ENCODE measurements around the gene RANBP3. TPM values are rescaled to one million over a fixed set of nuclear protein-coding genes. Genes with fewer than 3 reads are reported as not detected.

The RANBP3 gene
- total RNA-seq, 3 donors from 2014 or later (not counting 1 experiment from before 2014, with no cell fraction given), result 73.9 to 95.2 (median 89.7) TPM

DNA sequence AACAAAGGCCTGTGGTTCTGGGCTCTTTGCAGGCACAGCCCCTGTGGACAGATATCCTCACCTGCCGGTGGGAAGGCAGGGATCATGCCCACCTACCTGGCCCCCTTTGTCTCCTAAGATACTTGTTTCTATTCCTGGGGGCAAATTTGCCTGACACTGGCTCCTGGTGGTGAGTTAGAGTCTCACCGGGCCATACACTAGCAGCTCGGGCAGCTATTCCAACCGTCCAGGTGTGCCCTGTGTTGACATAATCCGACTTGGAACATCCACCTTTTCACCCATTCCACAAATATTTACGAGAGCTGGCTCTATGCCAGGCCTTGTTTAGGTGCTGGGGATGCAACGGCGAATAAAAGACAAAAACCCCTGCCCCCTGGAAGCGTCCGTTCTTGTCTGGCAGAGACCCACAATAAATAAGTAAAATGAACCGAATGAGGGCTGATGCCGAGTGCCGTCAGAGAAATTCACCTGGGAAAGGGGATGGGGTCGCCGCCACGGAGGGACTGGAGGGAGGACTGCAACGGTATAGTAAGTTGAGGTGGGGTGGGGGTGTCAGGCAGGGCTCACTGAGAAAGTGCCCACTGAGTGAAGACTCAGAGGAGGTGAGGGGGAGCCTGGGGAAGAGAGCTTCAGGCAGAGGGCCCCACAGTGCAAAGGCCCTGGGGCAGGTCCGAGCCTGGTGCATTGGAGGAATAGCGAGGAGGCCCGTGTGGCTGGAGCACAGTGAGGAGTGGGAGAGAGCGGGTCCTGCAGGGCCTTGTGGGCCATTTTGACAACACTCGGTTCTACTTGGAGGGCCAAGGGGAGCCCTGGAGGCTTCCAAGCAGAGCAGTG, 43.2 kb upstream of the RANBP3 start:
- Mint-ChIP-seq H3K27me3 (ENCODE audit: low read depth in 2 of 2) (peaks cover 0 to 3% of the 10 kb centered on the region in 2 donors), H3K4me3 (no peak overlapping the region), H3K36me3 (no peaks in the 10 kb centered on the region), H3K27ac (no peak overlapping the region), H3K9me3 (no peaks in the 10 kb centered on the region), H3K4me1 (no peaks in the 10 kb centered on the region)
- intact Hi-C loops (cut with micrococcal nuclease), result loop anchor here (5.0 kb wide), 1 partner anchor 219 kb away; no protein-coding TSS in a partner anchor
- Histone ChIP-seq H3K9me3 (ENCODE audit: control insufficient read depth, insufficient read depth, low read length) (no peaks in the 10 kb centered on the region), H3K27ac (ENCODE audit: low read length) (no peak overlapping the region), H3K4me3 (ENCODE audit: low read length) (no peak overlapping the region), H3K4me1 (ENCODE audit: control insufficient read depth, insufficient read depth, low read length) (no peaks in the 10 kb centered on the region), H3K36me3 (ENCODE audit: control insufficient read depth, insufficient read depth, low read length) (no peaks in the 10 kb centered on the region), H3K27me3 (ENCODE audit: control insufficient read depth, insufficient read depth, low read length) (no peaks in the 10 kb centered on the region)
- DNase-seq, result no peak
- WGBS (ENCODE audit: insufficient coverage), result 96% methylated on average over 22 of the region's 22 CpGs
- TF ChIP-seq, protein P1, sequence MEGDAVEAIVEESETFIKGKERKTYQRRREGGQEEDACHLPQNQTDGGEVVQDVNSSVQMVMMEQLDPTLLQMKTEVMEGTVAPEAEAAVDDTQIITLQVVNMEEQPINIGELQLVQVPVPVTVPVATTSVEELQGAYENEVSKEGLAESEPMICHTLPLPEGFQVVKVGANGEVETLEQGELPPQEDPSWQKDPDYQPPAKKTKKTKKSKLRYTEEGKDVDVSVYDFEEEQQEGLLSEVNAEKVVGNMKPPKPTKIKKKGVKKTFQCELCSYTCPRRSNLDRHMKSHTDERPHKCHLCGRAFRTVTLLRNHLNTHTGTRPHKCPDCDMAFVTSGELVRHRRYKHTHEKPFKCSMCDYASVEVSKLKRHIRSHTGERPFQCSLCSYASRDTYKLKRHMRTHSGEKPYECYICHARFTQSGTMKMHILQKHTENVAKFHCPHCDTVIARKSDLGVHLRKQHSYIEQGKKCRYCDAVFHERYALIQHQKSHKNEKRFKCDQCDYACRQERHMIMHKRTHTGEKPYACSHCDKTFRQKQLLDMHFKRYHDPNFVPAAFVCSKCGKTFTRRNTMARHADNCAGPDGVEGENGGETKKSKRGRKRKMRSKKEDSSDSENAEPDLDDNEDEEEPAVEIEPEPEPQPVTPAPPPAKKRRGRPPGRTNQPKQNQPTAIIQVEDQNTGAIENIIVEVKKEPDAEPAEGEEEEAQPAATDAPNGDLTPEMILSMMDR (IDR thresholded peaks at IDR 0.05), result no peak
- ATAC-seq, result no peak

DNA sequence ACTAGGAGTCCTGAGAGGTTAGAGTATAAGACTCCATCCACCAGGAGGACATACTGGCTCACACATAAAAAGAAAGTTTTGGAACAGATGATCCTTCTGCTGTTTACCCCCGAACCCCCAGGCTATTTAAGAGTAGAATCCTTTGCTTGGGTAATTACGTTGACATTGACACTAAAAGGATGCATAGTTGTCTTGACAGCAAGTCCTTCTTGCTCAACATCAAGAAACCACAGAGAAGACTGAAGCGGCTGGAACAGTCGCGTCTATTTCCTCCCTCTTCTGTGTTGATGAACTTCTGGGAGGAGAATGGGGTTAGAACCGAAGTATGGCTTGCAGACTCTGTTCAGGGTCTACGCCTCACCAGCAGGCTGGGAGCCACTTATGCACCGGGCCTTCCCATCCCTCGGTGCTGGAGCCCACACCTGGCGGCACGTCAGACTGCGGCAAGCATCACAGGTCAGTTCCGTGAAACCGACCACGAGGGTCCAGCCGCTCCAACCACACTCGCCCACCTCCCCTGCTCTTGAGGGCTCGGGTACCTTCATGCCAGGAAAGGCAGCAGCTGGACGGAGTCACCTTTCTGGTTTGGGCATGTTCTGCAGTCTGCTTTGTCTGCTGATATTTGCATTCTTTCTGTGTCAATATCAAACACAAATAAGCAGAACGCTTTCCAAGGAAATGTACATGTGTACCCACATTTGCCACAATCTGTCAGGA, 42.4 kb upstream of the RANBP3 start:
- DNase-seq, result peak in 1 of 2 donors; percentile 21

DNA sequence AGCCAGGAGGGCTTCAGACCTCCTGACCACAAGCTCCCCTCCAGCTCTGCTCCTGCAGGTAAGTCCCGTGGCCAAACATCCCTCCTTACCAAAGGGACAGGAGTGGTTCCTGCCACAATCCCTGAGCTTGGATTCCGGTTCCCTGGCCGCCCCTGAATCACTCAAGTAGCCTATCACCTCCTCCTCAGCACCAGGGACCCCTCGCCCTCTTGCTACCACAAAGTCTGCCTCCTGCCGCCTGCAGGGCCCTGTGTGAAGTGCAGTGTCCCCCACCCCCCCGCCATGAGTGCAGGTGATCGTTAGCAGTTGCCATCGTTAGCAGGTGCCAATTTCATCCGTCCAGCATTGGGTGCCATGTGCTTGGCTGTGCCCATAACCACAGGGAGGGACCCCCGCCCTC, 40.8 kb upstream of the RANBP3 start:
- WGBS (ENCODE audit: insufficient coverage), result 80% methylated on average over 10 of the region's 10 CpGs
- no peak overlapping the region for H3K4me3 ChIP-seq (ENCODE audit: low read length)
- H3K9me3 Mint-ChIP-seq, result no peaks in the 10 kb centered on the region
- no peaks in the 10 kb centered on the region for H3K27me3 ChIP-seq (ENCODE audit: control insufficient read depth, insufficient read depth, low read length)
- TF ChIP-seq, protein P1 (IDR thresholded peaks at IDR 0.05), result no peak
- intact Hi-C loops (cut with micrococcal nuclease), result no loop called here
- DNase-seq (peak in 1 of 2 donors; percentile 23), ATAC-seq (no peak)
- no peaks in the 10 kb centered on the region for H3K4me1 ChIP-seq (ENCODE audit: control insufficient read depth, insufficient read depth, low read length)
- H3K27me3 Mint-ChIP-seq (ENCODE audit: low read depth in 2 of 2), result peaks cover 0 to 3% of the 10 kb centered on the region in 2 donors
- no peaks in the 10 kb centered on the region for H3K36me3 Mint-ChIP-seq
- no peaks in the 10 kb centered on the region for H3K4me1 Mint-ChIP-seq
- no peak overlapping the region for H3K27ac Mint-ChIP-seq
- no peak overlapping the region for H3K4me3 Mint-ChIP-seq
- no peaks in the 10 kb centered on the region for H3K9me3 ChIP-seq (ENCODE audit: control insufficient read depth, insufficient read depth, low read length)
- no peak overlapping the region for H3K27ac ChIP-seq (ENCODE audit: low read length)
- H3K36me3 ChIP-seq (ENCODE audit: control insufficient read depth, insufficient read depth, low read length), result no peaks in the 10 kb centered on the region

More for the DNA sequence above, 42.4 kb upstream of the RANBP3 start:
- Histone ChIP-seq H3K36me3 (ENCODE audit: control insufficient read depth, insufficient read depth, low read length) (no peaks in the 10 kb centered on the region), H3K27me3 (ENCODE audit: control insufficient read depth, insufficient read depth, low read length) (no peaks in the 10 kb centered on the region), H3K4me1 (ENCODE audit: control insufficient read depth, insufficient read depth, low read length) (no peaks in the 10 kb centered on the region), H3K4me3 (ENCODE audit: low read length) (no peak overlapping the region), H3K27ac (ENCODE audit: low read length) (no peak overlapping the region), H3K9me3 (ENCODE audit: control insufficient read depth, insufficient read depth, low read length) (no peaks in the 10 kb centered on the region)
- intact Hi-C loops (cut with micrococcal nuclease), result loop anchor here (5.0 kb wide), 1 partner anchor 218 kb away; no protein-coding TSS in a partner anchor
- Mint-ChIP-seq H3K36me3 (no peaks in the 10 kb centered on the region), H3K27me3 (ENCODE audit: low read depth in 2 of 2) (peaks cover 0 to 3% of the 10 kb centered on the region in 2 donors), H3K4me1 (no peaks in the 10 kb centered on the region), H3K4me3 (no peak overlapping the region), H3K27ac (no peak overlapping the region), H3K9me3 (no peaks in the 10 kb centered on the region)
- ATAC-seq, result no peak
- TF ChIP-seq, protein P1 (IDR thresholded peaks at IDR 0.05), result no peak
- WGBS (ENCODE audit: insufficient coverage), result 78% methylated on average over 20 of the region's 20 CpGs

Data from natural killer cell (primary cell).